SK-N-SH treated with all-trans-retinoic acid at 6 μM for 48 hours (cell line): Measurements from ENCODE around the gene WDR17.

Source experiments
- ARNTL ChIP-seq: fragments of 450-650 bp; formaldehyde crosslinking; IDR thresholded peaks from 2 replicates; pipeline ENCODE4 v1.5.0; 2020; ENCODE audit warnings: low read depth, mild to moderate bottlenecking, moderate library complexity, borderline replicate concordance
- CREB5 ChIP-seq: fragments of 250-450 bp; sonication (Bioruptor Pico); IDR thresholded peaks from 2 replicates; pipeline ENCODE4 v1.5.1; 2020; ENCODE audit warnings: low read depth, mild to moderate bottlenecking, moderate library complexity
- CSDC2 ChIP-seq: fragments of 250-450 bp; sonication (Bioruptor Pico); IDR thresholded peaks from 2 replicates; pipeline ENCODE4 v1.5.0; 2020; ENCODE audit warnings: mild to moderate bottlenecking, moderate library complexity
- PATZ1 ChIP-seq: fragments of 250-450 bp; sonication (Bioruptor Pico); IDR thresholded peaks from 2 replicates; pipeline ENCODE4 v1.8.0; 2020; ENCODE audit warnings: mild to moderate bottlenecking, moderate library complexity, borderline replicate concordance
- RARB ChIP-seq: fragments of 250-450 bp; sonication (Bioruptor Pico); IDR thresholded peaks from 2 replicates; pipeline ENCODE4 v1.8.0; 2021; ENCODE audit warnings: mild to moderate bottlenecking, moderate library complexity
- ZFP3 ChIP-seq: fragments of 250-450 bp; sonication (Bioruptor Pico); IDR thresholded peaks from 2 replicates; pipeline ENCODE4 v1.5.0; 2020; ENCODE audit warnings: mild to moderate bottlenecking, moderate library complexity
- ZFP30 ChIP-seq: fragments of 450-650 bp; formaldehyde crosslinking; IDR thresholded peaks from 2 replicates; pipeline ENCODE4 v1.5.0; 2022; ENCODE audit warnings: mild to moderate bottlenecking, moderate library complexity
- ZNF70 ChIP-seq: fragments of 450-650 bp; formaldehyde crosslinking; IDR thresholded peaks from 2 replicates; pipeline ENCODE4 v1.5.0; 2020; ENCODE audit warnings: mild to moderate bottlenecking, moderate library complexity

- TF ChIP-seq PATZ1 (CRISPR knock-in tag) (no peak), CSDC2 (CRISPR knock-in tag) (no peak), ZNF70 (no peak), ZFP30 (CRISPR knock-in tag) (no peak), ARNTL (CRISPR knock-in tag) (no peak), ZFP3 (CRISPR knock-in tag) (no peak), CREB5 (no peak), RARB (no peak)
Observed at GRCh38 chr4:176198316-176198903, 132.8 kb downstream of the WDR17 start.
